ENCODE data around the gene B3GALT5.

GRCh38 chr21:39650801-39651200, 38.1 kb downstream of the B3GALT5 start:
- TF ChIP-seq CTCF (IDR thresholded peaks at IDR 0.05; ENCODE audit: low read length): no peak
- no peak for TF ChIP-seq EZH2phosphoT487 (IDR thresholded peaks at IDR 0.05; ENCODE audit: low read length)

All from MM.1S (cell line).